Measurements from ENCODE around the gene NODAL.

The NODAL gene

GRCh38 chr10:70440296-70441160 lies 953 bp downstream of the NODAL start:
- in situ Hi-C loops (cut with MboI; ENCODE audit: low pct_unique_long_range_greater_than_20kb, low sequenced_read_pairs) = no loop called here
- DNase-seq = no peak

DNA sequence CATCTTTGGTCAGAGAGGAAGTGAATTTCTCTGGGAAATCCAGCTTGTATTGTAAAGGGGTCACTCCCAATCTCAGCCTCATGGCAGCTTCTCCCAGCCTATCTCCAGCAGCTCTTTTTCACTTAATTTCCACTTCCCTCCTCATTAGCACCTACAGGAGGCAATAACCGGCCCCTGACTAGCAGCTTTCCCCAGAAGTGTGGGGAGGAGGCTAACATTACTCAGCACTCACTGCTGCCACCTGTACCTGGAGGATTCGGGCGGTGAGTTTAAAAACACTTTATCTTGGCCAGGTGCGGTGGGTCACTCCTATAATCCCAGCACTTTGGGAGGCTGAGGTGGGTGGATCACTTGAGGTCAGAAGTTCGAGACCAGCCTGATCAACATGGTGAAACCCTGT lies 3.8 kb downstream of the NODAL start:
- in situ Hi-C loops (cut with MboI; ENCODE audit: low pct_unique_long_range_greater_than_20kb, low sequenced_read_pairs) = no loop called here
- DNase-seq = no peak

- in situ Hi-C loops (cut with MboI; ENCODE audit: low pct_unique_long_range_greater_than_20kb, low sequenced_read_pairs) = no loop called here
Observed at GRCh38 chr10:70435241-70436085, 6.0 kb downstream of the NODAL start.

DNA sequence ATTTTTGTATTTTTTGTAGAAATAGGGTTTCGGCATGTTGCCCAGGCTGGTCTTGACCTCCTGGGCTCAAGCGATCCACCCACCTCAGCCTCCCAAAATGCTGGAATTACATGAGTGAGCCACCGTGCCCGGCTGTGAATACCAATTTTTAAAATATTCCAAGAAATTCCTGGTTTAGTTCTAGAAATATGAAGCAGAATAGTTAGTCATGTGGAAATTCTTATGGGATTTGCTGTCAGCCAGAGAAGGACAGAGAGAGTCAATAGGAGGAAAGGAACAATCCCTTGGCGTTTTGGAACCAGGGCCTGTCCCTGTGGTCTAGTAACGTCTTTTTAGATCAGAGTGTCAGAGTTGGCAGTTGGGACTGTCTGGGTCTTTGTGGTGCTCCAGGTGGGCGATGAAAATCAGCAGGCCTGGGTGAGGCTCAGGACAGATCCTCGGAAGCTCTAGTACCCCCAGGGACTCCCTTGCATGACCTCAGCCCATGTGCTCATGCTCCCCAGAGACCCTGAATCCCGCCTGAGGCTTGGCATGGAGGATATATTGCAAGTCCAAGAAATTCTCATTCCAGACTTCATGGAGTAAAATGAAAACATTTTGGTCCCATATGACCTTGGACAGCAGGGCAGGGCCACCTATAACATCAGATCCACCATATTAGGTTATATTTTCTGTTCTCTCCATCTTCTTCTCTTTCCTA lies 7.8 kb downstream of the NODAL start:
- in situ Hi-C loops (cut with MboI; ENCODE audit: low pct_unique_long_range_greater_than_20kb, low sequenced_read_pairs) = no loop called here
- no peak for DNase-seq

More at GRCh38 chr10:70435241-70436085, 6.0 kb downstream of the NODAL start:
- no peak for DNase-seq

- no peak for DNase-seq
- in situ Hi-C loops (cut with MboI; ENCODE audit: low pct_unique_long_range_greater_than_20kb, low sequenced_read_pairs) = no loop called here
Observed at GRCh38 chr10:70432561-70433263, 8.8 kb downstream of the NODAL start.

GRCh38 chr10:70432101-70432500 lies 9.4 kb downstream of the NODAL start:
- DNase-seq = no peak
- in situ Hi-C loops (cut with MboI; ENCODE audit: low pct_unique_long_range_greater_than_20kb, low sequenced_read_pairs) = no loop called here

GRCh38 chr10:70430493-70431445 lies 10.7 kb downstream of the NODAL start:
- no peak for DNase-seq
- in situ Hi-C loops (cut with MboI; ENCODE audit: low pct_unique_long_range_greater_than_20kb, low sequenced_read_pairs) = no loop called here

GRCh38 chr10:70426823-70427222 lies 14.7 kb downstream of the NODAL start:
- in situ Hi-C loops (cut with MboI; ENCODE audit: low pct_unique_long_range_greater_than_20kb, low sequenced_read_pairs) = no loop called here
- DNase-seq = no peak

DNA sequence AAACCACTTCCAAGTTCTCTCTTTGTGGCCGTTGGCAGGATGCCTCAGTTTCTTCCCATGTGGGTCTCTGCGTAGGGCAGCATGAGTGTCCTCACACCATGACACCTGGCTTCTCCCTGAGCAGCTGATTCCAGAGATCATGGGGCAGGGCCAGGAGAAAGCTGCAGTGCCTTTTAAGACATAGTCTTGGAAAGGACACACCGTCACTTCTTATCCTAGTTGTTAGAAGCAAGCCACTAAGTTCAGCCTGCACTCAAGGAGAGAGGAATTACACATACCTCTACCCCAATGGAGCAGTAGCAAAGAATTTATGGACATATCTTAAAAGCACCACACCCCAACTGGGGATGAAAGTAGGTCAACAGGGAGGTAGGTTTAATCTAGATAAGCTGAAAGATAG lies 16.4 kb downstream of the NODAL start:
- DNase-seq = no peak
- in situ Hi-C loops (cut with MboI; ENCODE audit: low pct_unique_long_range_greater_than_20kb, low sequenced_read_pairs) = no loop called here

DNA sequence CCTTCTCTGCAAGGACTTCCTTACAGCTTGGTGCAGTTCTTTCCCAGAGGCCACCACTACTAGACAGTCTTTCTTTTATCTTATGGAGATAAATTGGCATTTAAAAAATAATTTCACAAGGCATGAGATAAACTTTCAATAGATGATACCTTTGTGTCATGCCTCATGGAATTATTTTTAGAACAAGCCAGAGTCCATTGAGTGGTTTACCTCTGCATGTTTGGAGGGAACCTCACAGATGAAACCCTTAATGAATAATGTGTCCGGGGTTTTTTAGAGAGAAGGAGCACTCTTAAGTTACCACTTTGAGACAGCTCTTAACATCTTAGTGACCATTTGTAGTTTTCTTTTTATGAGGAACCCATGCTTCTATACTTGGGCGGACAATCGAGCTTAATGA lies 17.2 kb downstream of the NODAL start:
- DNase-seq = no peak
- in situ Hi-C loops (cut with MboI; ENCODE audit: low pct_unique_long_range_greater_than_20kb, low sequenced_read_pairs) = no loop called here

- no peak for DNase-seq
- in situ Hi-C loops (cut with MboI; ENCODE audit: low pct_unique_long_range_greater_than_20kb, low sequenced_read_pairs) = no loop called here
Observed at GRCh38 chr10:70418713-70419112, 22.8 kb downstream of the NODAL start.

DNA sequence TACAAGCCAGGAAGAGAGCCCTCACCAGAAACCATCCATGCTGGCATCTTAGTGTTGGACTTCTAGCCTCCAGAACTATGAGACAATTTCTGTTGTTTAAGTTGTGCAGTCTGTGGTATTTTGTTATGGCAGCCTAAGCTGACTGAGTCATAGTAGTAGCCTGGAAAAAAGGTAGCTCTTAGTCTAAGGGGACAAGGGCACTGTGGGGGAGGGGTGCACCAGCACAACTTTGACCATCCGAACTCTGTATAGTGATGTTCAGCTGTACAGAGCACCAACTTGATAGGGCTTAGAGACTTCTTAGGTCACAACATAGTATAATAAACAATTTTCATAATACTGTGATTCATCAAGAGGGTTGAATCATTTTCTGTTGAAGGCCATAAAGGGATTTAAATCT lies 23.3 kb downstream of the NODAL start:
- in situ Hi-C loops (cut with MboI; ENCODE audit: low pct_unique_long_range_greater_than_20kb, low sequenced_read_pairs) = no loop called here
- DNase-seq = no peak

GRCh38 chr10:70417568-70417967 lies 23.9 kb downstream of the NODAL start:
- DNase-seq = no peak
- in situ Hi-C loops (cut with MboI; ENCODE audit: low pct_unique_long_range_greater_than_20kb, low sequenced_read_pairs) = no loop called here

DNA sequence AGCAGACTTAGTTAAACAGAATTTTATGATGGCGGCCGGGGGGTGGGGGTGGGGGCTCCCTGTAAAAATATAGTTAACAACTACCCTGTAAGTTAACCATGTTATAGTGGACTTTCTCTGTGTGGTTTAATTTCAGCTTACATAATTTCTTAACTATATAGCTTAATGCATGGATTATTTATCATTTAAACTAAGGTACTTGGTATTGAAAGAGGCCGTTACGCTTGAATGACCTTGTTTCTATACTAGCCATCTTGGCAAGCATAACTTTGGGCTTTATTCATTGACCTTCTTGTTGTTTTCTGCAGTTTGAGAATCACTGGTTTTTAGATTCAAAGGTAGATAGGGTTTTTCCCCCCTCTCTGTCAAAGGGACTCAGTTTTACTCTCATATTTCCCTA lies 29.1 kb downstream of the NODAL start:
- no peak for DNase-seq
- in situ Hi-C loops (cut with MboI; ENCODE audit: low pct_unique_long_range_greater_than_20kb, low sequenced_read_pairs) = no loop called here

DNA sequence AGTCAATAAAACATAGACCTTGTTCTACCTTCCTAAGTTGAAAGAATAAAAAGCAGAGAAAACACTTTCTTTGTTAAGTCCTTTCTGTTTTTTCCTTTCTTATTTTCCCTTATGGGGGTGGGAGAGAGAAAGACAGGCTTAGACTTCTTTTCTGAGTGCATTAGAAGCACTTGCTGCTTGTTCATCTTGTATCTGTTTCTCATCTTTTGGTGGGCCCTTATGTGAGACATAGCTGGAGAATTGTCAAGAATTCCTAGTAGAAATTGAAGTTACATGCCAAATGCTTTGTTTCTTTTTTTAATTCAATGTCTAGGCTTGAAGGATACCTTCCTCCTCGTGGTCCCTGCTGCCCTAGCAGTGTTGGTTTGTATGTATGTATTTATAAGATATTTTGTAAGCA lies 30.9 kb downstream of the NODAL start:
- no peak for DNase-seq
- in situ Hi-C loops (cut with MboI; ENCODE audit: low pct_unique_long_range_greater_than_20kb, low sequenced_read_pairs) = no loop called here

- in situ Hi-C loops (cut with MboI; ENCODE audit: low pct_unique_long_range_greater_than_20kb, low sequenced_read_pairs) = no loop called here
- no peak for DNase-seq
Observed at GRCh38 chr10:70409772-70410171, 31.7 kb downstream of the NODAL start.

DNA sequence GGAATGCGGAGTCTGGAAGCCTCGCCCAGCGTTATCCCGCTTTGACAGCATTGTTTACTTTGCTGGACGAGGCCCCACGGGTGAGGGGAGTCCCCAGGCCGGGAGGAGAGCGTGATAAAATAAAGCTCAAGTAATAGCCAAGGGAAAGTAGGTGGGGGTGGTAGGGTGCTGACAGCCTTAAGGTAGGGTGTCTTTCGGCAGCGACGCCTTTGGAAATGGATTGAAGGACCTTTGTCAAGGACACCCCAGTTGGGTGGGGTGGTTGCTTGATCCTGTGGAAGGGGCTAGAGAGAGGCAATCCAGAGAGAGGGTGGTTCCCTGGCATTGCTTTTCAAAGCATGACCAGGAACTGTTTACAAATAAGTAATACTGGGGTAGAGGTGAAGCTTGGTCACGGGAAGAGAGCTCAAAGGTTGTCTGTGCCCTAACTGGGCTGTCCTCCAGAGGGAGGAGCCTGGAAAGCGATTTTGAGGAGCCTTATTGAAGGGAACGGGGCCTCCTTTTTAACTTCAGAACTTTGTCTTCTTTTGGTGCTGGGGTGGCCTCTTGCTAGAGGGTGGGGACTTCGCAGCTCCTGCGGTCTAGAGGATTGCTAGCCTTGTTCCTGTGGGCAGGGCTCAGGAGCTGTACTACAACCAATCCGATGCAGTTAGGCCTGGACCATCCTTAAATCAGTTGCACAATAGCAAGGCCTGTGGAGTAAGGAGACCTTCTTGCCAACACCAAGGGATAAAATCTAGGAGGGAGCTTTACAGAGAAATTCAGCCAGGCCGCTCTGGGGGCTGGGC lies 36.2 kb downstream of the NODAL start:
- peak; percentile 87 for DNase-seq
- in situ Hi-C loops (cut with MboI; ENCODE audit: low pct_unique_long_range_greater_than_20kb, low sequenced_read_pairs) = no loop called here

GRCh38 chr10:70404787-70405036 lies 36.8 kb downstream of the NODAL start:
- DNase-seq = no peak
- in situ Hi-C loops (cut with MboI; ENCODE audit: low pct_unique_long_range_greater_than_20kb, low sequenced_read_pairs) = no loop called here
